Thyroid gland (tissue), 4 donors: ENCODE results near the gene PRSS12. TPM values are rescaled to one million over a fixed set of nuclear protein-coding genes. Genes with fewer than 3 reads are reported as not detected.
A peak's percentile ranks its signal among the peaks of the same experiment; 100 is the strongest.

ENCODE experiments used
- DNase-seq, 2 donors: peaks; one replicate each; pipeline ENCODE4 v3.0.0-alpha.2; 2019
- H3K27ac ChIP-seq, 3 donors: fragments of 200-600 bp; sonication (generic); 1 replicate in 2 of 3; 2 replicates in 1 of 3; pipeline ENCODE4 v1.5.1; 2016 to 2019; ENCODE audit warnings: mild to moderate bottlenecking in 1 of 3, moderate library complexity in 1 of 3
- H3K27me3 ChIP-seq: fragments of 200-600 bp; sonication (generic); one replicate; pipeline ENCODE4 v1.5.1; 2019
- H3K36me3 ChIP-seq, 2 donors: fragments of 200-600 bp; sonication (generic); one replicate each; pipeline ENCODE4 v1.5.1; 2016 to 2019
- H3K4me1 ChIP-seq, 2 donors: fragments of 200-600 bp; sonication (generic); one replicate each; pipeline ENCODE4 v1.5.1; 2017 to 2019
- H3K4me3 ChIP-seq, 3 donors: fragments of 200-600 bp; sonication (generic); replicated peaks in 1 of 3; 1 replicate in 2 of 3; 2 replicates in 1 of 3; pipeline ENCODE4 v1.5.1; 2016; ENCODE audit warnings: mild to moderate bottlenecking in 1 of 3
- H3K9me3 ChIP-seq: fragments of 200-600 bp; sonication (generic); one replicate; pipeline ENCODE4 v1.5.1; 2017
- POLR2A ChIP-seq, 2 donors: fragments of 450-650 bp; IDR thresholded peaks; one replicate each; pipeline ENCODE4 v1.6.1; 2017; ENCODE audit warnings: antibody characterized with exemption in 2 of 2, mild to moderate bottlenecking in 2 of 2, moderate library complexity in 1 of 2
- WGBS, 2 donors: methylation state at CpG; one replicate each; pipeline ENCODE4 v1.1.5; 2017; 5-methylcytosine and 5-hydroxymethylcytosine counted together
- intact Hi-C: fragments of 100-400 bp; cut with DNase I; formaldehyde crosslinking; loops from one replicate; pipeline ENCODE4 v1.15.1; 2023
- total RNA-seq, 4 donors: library from RNA; depleted of rRNA; stranded (reverse); fragments of >200 nt; gene quantifications; one replicate each; pipeline ENCODE4 v1.2.3, GENCODE V29; 2016
- TF ChIP-seq, protein P1 (sequence below), 6 experiments: fragments of 200-600 bp in 3 of 6; fragments of 450-650 bp in 3 of 6; sonication (generic) in 3 of 6; IDR thresholded peaks; one replicate each; pipeline ENCODE4 v1.5.1; 2016 to 2019; ENCODE audit warnings: antibody characterized with exemption in 6 of 6, mild to moderate bottlenecking in 2 of 6, inconsistent platforms in 1 of 6, moderate library complexity in 1 of 6

The PRSS12 gene
- total RNA-seq, 4 donors from 2014 or later: 0.21 to 0.67 (median 0.45) TPM

DNA sequence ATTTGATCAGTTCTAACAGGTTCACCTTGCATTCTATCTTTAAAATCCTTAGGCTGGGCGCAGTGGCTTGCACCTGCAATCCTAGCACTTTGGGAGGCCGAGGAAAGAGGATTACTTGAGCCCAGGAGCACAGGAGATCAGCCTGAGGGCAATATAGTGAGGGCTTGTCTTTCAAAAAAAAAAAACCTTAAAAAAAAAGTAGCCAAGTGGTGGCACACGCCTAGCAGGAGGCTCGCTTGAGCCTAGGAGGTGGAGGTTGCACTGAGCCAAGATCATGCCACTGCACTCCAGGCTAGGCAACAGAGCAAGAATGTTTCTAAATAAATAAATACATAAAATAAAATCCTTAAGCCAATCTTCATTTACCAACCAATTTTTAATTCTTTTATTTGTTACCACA lies 75.6 kb downstream of the PRSS12 start:
- no peak overlapping the region for H3K27ac ChIP-seq
- H3K4me1 ChIP-seq: peaks cover 20 to 25% of the 10 kb centered on the region in 2 donors
- WGBS, 2 donors: 95 to 97% methylated on average over 4 of the region's 4 CpGs
- H3K4me3 ChIP-seq: no peak overlapping the region
- DNase-seq: no peak
- H3K27me3 ChIP-seq: no peaks in the 10 kb centered on the region
- no peaks in the 10 kb centered on the region for H3K9me3 ChIP-seq
- no peaks in the 10 kb centered on the region for H3K36me3 ChIP-seq
- intact Hi-C loops: loop anchor here (5.0 kb wide), 1 partner anchor 405 kb away; no protein-coding TSS in a partner anchor
- TF ChIP-seq, protein P1, sequence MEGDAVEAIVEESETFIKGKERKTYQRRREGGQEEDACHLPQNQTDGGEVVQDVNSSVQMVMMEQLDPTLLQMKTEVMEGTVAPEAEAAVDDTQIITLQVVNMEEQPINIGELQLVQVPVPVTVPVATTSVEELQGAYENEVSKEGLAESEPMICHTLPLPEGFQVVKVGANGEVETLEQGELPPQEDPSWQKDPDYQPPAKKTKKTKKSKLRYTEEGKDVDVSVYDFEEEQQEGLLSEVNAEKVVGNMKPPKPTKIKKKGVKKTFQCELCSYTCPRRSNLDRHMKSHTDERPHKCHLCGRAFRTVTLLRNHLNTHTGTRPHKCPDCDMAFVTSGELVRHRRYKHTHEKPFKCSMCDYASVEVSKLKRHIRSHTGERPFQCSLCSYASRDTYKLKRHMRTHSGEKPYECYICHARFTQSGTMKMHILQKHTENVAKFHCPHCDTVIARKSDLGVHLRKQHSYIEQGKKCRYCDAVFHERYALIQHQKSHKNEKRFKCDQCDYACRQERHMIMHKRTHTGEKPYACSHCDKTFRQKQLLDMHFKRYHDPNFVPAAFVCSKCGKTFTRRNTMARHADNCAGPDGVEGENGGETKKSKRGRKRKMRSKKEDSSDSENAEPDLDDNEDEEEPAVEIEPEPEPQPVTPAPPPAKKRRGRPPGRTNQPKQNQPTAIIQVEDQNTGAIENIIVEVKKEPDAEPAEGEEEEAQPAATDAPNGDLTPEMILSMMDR (IDR thresholded peaks at IDR 0.05): no peak
- no peak for TF ChIP-seq POLR2A (IDR thresholded peaks at IDR 0.05)

DNA sequence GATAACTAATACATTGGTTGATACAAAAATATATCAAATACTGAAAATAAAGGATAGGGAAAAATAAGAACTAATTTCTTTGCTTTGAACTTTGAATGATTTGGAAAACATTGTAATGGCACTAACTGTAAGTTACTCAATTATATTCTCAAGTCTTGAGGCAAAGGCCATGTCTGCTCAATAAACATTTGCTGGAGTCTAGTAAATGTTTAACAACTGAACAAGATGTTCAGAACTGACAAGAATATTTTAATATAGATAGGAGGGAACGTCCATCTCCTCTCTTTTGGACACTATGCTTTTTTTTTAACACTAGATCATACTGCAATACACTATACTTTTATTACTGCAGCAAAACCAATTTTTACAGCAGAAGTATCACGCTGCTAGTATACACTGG lies 76.2 kb downstream of the PRSS12 start:
- Histone ChIP-seq H3K4me1 (peaks cover 17 to 19% of the 10 kb centered on the region in 2 donors), H3K36me3 (no peaks in the 10 kb centered on the region), H3K27ac (no peak overlapping the region), H3K9me3 (no peaks in the 10 kb centered on the region), H3K4me3 (no peak overlapping the region), H3K27me3 (no peaks in the 10 kb centered on the region)
- DNase-seq: no peak
- 79 to 92% methylated on average over 2 of the region's 2 CpGs for WGBS, 2 donors
- intact Hi-C loops: loop anchor here (5.0 kb wide), 1 partner anchor 406 kb away; no protein-coding TSS in a partner anchor
- TF ChIP-seq POLR2A (IDR thresholded peaks at IDR 0.05): no peak
- TF ChIP-seq, protein P1 (IDR thresholded peaks at IDR 0.05): no peak

DNA sequence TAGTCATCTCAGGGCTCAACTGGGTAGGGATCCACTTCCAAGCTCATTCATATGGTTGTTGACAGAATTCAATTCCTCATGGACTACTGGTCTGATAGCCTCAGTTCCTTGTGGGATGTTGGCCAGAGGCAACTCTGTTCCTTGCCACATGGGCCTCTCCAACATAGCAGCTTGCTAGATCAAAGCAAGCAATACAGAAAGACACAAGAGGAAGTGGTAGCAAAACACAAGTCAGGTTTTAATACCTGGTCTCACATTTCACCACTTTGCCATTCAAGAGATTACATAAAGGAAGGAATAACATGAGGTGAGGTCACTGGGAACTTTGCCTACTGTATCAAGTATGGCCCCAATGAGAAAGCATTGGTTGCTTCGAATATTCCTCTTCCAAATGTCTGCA lies 79.2 kb downstream of the PRSS12 start:
- Histone ChIP-seq H3K4me1 (no peaks in the 10 kb centered on the region), H3K9me3 (no peaks in the 10 kb centered on the region), H3K4me3 (no peak overlapping the region), H3K27ac (no peak overlapping the region), H3K27me3 (no peaks in the 10 kb centered on the region), H3K36me3 (no peaks in the 10 kb centered on the region)
- intact Hi-C loops: no loop called here
- 80 to 88% methylated on average over 1 of the region's 1 CpG for WGBS, 2 donors
- no peak for TF ChIP-seq POLR2A (IDR thresholded peaks at IDR 0.05)
- TF ChIP-seq, protein P1 (IDR thresholded peaks at IDR 0.05): no peak
- no peak for DNase-seq

DNA sequence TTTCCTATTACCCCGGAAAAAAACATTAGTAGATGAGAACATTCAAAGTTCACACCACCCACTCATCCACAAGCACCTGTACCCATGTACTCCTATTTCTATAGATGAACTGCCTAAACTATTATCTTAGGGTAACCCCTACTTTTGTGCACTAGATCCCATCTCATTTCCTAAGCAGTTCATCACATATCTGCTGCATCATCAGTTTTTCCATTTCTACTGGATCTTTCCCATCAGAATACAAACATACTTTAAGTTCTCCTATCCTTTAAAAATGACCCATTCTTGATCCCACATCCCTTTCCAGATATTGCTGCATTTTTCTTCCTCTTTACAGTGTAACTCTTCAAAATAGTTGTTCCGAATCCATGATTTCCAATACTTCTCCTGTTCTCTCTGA lies 81.0 kb downstream of the PRSS12 start:
- intact Hi-C loops: no loop called here
- 78 to 83% methylated on average over 2 of the region's 2 CpGs for WGBS, 2 donors
- no peaks in the 10 kb centered on the region for H3K36me3 ChIP-seq
- H3K4me3 ChIP-seq: no peak overlapping the region
- H3K27ac ChIP-seq: no peak overlapping the region
- H3K4me1 ChIP-seq: no peaks in the 10 kb centered on the region
- TF ChIP-seq, protein P1 (IDR thresholded peaks at IDR 0.05): no peak
- TF ChIP-seq POLR2A (IDR thresholded peaks at IDR 0.05): no peak
- H3K9me3 ChIP-seq: no peaks in the 10 kb centered on the region
- H3K27me3 ChIP-seq: no peaks in the 10 kb centered on the region
- no peak for DNase-seq

DNA sequence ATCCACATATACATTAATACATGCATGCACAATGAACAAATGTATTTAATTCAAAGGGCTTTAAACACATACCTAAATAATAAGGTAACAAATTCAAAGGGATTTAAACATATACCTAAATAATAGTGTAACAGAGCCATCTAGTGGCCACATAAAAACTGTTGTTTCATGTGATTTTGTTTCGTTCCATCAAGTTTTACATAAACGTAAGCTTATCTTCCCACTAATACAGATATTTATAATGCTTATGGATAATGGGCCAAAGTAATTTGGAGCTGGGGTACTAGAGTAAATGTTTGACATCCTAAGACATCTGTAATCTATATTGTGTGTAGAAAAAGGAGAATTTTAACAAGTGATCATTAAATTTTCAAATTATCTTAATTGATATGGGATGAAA lies 82.3 kb downstream of the PRSS12 start:
- Histone ChIP-seq H3K27me3 (no peaks in the 10 kb centered on the region), H3K4me3 (no peak overlapping the region), H3K36me3 (no peaks in the 10 kb centered on the region), H3K9me3 (no peaks in the 10 kb centered on the region), H3K27ac (no peak overlapping the region), H3K4me1 (no peaks in the 10 kb centered on the region)
- no peak for DNase-seq
- WGBS, 2 donors: 3% methylated on average over 2 of the region's 2 CpGs
- intact Hi-C loops: no loop called here
- TF ChIP-seq, protein P1 (IDR thresholded peaks at IDR 0.05): peak in 5 of 6 experiments; percentile 6 to 68 (median 53)
- no peak for TF ChIP-seq POLR2A (IDR thresholded peaks at IDR 0.05)
